ELR (cell line): ENCODE measurements around the gene ZBED2.
"Not testable (repeated sequence)": the region's sequence is repeated elsewhere in the genome, so short reads cannot be mapped to it uniquely, and the experiment has no call there.

Source experiments
- DNase-seq: peaks from one replicate; pipeline ENCODE4 v3.0.0-alpha.2; 2015; ENCODE audit warnings: low read depth

Gene ZBED2

DNA sequence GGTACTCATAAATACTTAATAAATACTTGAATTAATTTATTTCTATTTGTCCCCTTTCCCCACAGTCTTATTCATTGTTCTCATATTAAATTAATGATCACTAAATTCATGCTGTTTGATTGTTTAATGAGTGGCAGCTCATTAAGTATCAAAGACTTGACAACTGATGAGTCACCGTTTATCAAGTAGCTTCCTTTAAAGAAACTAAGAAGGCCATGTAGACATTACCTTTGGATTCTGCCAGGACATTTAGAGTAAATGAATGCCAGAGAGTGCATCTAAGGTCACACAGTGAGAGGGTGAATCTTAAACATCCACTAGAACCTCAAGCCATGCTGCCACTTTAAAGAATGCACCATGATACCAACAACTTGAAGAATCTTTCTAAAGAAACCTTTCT lies 23.9 kb downstream of the ZBED2 start:
- DNase-seq: no peak

GRCh38 chr3:111570404-111571030 lies 24.6 kb downstream of the ZBED2 start:
- DNase-seq: no peak

DNA sequence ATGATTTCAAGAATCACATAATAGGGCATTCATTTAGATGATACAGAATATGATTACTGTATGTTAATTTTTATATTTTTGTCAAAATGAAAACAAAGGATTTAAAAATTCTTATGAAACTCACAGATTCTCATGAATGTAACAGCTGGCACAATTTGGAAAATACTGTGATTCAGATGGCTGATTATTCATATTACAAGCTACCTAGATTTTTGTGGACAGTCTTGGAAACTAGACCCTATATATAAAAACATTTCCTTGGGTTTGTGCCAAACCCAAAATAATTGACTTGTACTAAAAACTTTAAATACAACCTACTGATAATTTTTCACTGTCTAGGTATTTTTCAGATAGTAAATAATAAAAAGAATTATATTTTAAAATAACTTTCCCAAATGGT lies 26.2 kb downstream of the ZBED2 start:
- no peak for DNase-seq

GRCh38 chr3:111568355-111568754 lies 26.8 kb downstream of the ZBED2 start:
- DNase-seq: no peak

DNA sequence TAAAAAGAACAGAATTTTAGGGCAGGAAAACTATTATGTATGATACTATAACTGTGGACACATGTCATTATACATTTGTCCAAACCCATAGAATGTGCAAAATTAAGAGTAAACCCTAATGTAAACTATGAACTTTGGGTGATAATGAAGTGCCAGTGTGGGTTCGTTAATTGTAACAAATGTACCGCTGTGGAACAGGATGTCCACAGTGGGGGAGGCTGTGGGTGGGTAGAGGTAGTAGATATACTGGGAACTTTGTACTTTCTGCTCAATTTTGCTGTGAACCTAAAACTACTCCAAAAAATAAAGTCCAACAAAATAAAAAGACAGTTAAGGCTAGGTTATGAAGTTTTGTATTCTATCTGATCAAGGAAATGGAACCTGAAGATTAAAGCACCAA lies 28.3 kb downstream of the ZBED2 start:
- DNase-seq: no peak

DNA sequence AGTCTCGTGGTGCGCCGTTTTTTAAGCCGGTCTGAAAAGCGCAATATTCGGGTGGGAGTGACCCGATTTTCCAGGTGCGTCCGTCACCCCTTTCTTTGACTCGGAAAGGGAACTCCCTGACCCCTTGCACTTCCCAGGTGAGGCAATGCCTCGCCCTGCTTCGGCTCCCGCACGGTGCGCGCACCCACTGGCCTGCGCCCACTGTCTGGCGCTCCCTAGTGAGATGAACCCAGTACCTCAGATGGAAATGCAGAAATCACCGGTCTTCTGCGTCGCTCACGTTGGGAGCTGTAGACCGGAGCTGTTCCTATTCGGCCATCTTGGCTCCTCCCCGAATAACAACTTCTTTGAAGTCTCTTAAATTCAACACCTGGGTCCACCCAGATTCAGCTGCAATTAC lies 33.2 kb downstream of the ZBED2 start:
- DNase-seq: not testable (repeated sequence)

DNA sequence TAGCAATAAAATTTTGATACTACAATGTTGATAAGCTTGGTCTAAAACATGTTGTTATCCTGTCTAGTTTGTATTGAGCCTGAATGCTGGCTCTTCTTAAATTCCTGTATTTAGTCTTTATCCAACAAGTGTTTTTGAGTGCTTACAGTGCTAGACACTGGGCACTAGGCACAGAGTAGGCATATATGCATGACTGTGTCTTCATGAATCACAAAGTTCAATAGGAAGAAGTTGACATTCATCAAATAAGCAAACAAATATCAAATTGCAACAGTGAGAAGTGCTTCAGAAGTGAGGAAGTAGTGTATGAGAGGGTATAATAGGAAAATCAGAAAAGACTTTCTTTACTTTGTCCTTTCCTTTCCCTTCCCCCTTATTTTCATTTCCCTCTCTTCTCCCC lies 46.4 kb downstream of the ZBED2 start:
- DNase-seq: no peak

DNA sequence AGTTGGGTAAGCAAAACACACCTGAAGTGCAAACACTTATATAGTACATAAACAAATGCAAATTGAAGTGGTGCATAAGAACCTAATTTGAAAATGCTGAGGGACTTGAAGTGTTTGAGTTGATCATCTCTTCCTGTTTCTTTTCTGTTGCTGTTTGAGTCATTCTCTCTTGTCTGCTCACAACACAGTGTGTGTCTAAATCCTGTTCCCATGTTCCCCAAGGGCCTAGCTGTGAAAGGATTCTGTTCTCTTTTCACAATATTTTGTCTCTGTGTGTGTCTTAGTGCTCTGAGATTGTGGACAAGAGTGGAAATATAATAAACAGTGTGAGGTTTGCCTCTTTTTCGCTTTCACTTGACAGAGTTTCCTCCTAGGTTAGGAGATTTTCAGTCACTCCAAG lies 47.1 kb downstream of the ZBED2 start:
- peak; percentile 13 for DNase-seq

- DNase-seq: no peak
Observed at GRCh38 chr3:111547631-111548030, 47.5 kb downstream of the ZBED2 start.

DNA sequence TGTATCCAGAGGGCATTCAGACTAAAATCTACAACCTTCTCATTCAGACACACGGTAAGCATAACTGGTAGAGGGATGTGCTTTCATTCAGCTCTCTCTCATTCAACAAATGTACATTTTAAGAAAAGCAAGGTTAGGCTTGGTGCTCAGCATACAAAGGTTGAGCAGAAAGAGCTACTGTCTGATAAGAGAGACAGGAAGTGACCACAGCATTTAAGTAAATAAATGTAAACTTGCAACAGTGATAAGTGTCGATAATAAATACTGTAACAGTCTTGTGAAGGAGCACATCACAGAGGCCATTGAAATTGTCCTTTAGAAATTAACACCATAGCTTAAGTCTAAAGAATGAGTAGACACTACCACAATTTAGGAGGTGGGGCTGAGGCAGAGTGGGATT lies 49.8 kb downstream of the ZBED2 start:
- DNase-seq: no peak
